ENCODE measurements around the gene LEKR1. TPM values are rescaled to one million over a fixed set of nuclear protein-coding genes. Genes with fewer than 3 reads are reported as not detected.

Gene LEKR1
- polyA plus RNA-seq, 1 donor from 2014 or later, result 2.7 TPM

- Histone ChIP-seq H3K9me2 (ENCODE audit: insufficient read depth, low read length) (no peaks in the 10 kb centered on the region), H3K27ac (ENCODE audit: low read length) (no peak overlapping the region), H4K20me1 (ENCODE audit: insufficient read depth) (no peaks in the 10 kb centered on the region), H3K9me3 (ENCODE audit: low read length) (no peaks in the 10 kb centered on the region), H3K36me3 (ENCODE audit: insufficient read depth, low read length) (no peaks in the 10 kb centered on the region), H3K4me2 (ENCODE audit: low read length) (no peak overlapping the region), H3K27me3 (ENCODE audit: insufficient read depth, low read depth, low read length) (no peaks in the 10 kb centered on the region), H3F3A (ENCODE audit: insufficient read depth, low read length, poor library complexity, severe bottlenecking) (no peaks in the 10 kb centered on the region), H3K9ac (ENCODE audit: low read length) (no peak overlapping the region), H3K79me2 (replicated peaks; ENCODE audit: insufficient read depth, low read length) (no peaks in the 10 kb centered on the region), H3K4me3 (ENCODE audit: low read length) (no peak overlapping the region), H2AFZ (ENCODE audit: low read depth, low read length) (no peak overlapping the region)
- TF ChIP-seq SMC3 (conservative IDR thresholded peaks at IDR 0.05; ENCODE audit: poor library complexity), result no peak
- TF ChIP-seq TAF1 (IDR thresholded peaks at IDR 0.05; ENCODE audit: low read depth), result no peak
- TF ChIP-seq REST (IDR thresholded peaks at IDR 0.05; ENCODE audit: borderline replicate concordance), result no peak
- TF ChIP-seq RAD21 (conservative IDR thresholded peaks at IDR 0.05), result no peak
- TF ChIP-seq CTCF (IDR thresholded peaks at IDR 0.05; ENCODE audit: poor library complexity, severe bottlenecking), result no peak
- TF ChIP-seq EP300 (conservative IDR thresholded peaks at IDR 0.05; ENCODE audit: poor library complexity, severe bottlenecking), result no peak
Observed at GRCh38 chr3:157030712-157031111, 204.6 kb downstream of the LEKR1 start.

GRCh38 chr3:157033001-157033400, 206.8 kb downstream of the LEKR1 start:
- Histone ChIP-seq H3K27me3 (ENCODE audit: insufficient read depth, low read depth, low read length) (no peaks in the 10 kb centered on the region), H3K79me2 (replicated peaks; ENCODE audit: insufficient read depth, low read length) (no peaks in the 10 kb centered on the region), H3K9me2 (ENCODE audit: insufficient read depth, low read length) (no peaks in the 10 kb centered on the region), H4K20me1 (ENCODE audit: insufficient read depth) (no peaks in the 10 kb centered on the region), H3K4me3 (ENCODE audit: low read length) (no peak overlapping the region), H2AFZ (ENCODE audit: low read depth, low read length) (no peak overlapping the region), H3K27ac (ENCODE audit: low read length) (no peak overlapping the region), H3F3A (ENCODE audit: insufficient read depth, low read length, poor library complexity, severe bottlenecking) (no peaks in the 10 kb centered on the region), H3K4me2 (ENCODE audit: low read length) (no peak overlapping the region), H3K9me3 (ENCODE audit: low read length) (no peaks in the 10 kb centered on the region), H3K9ac (ENCODE audit: low read length) (no peak overlapping the region), H3K36me3 (ENCODE audit: insufficient read depth, low read length) (no peaks in the 10 kb centered on the region)
- no peak for TF ChIP-seq TAF1 (IDR thresholded peaks at IDR 0.05; ENCODE audit: low read depth)
- no peak for TF ChIP-seq CTCF (IDR thresholded peaks at IDR 0.05; ENCODE audit: poor library complexity, severe bottlenecking)
- no peak for TF ChIP-seq SMC3 (conservative IDR thresholded peaks at IDR 0.05; ENCODE audit: poor library complexity)
- TF ChIP-seq RAD21 (conservative IDR thresholded peaks at IDR 0.05), result no peak

Data from neural cell (in vitro differentiated cells).